ENCODE data around the gene RSRC1. TPM values are rescaled to one million over a fixed set of nuclear protein-coding genes. Genes with fewer than 3 reads are reported as not detected.

The RSRC1 gene
- total RNA-seq, 1 donor from 2014 or later: 80.5 TPM

DNA sequence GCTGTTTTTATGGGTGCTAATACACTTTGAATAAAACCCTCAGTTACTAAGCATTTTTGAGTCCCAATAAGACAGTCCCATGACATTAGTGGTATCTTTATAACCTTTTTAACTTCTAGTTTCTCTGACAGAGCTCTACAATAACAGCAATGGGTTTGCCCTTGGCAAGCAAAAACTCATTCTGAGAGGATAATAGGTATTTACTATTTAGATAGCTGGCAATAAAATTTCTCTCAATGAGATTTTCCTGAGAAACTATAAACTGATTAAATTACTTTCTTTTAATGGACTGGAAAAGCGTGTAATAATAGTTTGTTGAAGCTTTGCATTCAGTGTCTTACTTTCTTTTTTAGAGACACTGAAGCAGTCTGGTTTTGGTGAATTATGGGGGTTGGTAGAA lies 293.1 kb downstream of the RSRC1 start:
- no peak overlapping the region for H3K4me2 ChIP-seq

DNA sequence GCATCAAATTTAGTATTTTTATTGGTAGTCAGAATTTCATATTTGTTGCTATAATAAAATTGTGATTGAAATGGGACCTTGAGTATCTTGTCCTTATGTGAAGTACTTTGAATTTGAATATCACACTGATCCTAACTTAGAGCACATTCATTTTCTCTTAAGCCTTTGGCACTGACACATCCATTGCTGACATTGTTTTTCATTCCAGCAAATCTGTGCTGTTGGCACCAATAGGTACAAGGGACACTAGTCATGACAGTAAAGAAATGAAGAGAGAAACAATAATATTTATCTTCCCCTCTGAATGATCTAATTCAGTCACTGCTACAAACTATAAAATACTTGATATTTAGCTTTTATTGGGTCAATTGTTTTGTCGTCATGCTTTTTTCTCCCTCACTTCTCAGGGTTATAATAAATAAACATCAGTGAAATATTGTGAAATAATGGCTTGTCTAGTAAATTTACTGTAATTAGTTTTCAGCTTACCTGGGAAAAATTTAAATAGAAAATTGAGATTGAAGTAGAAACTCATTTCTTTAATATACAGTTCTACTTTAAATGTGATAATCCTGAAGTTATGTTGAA lies 294.3 kb downstream of the RSRC1 start:
- no peaks in the 10 kb centered on the region for H3K36me3 ChIP-seq
- Mint-ChIP-seq H3K27ac (no peak overlapping the region), H3K4me1 (no peaks in the 10 kb centered on the region), H3K9me3 (no peaks in the 10 kb centered on the region), H3K27me3 (ENCODE audit: insufficient read depth, low read depth) (no peaks in the 10 kb centered on the region), H3K36me3 (no peaks in the 10 kb centered on the region), H3K4me3 (no peak overlapping the region)
- no peak overlapping the region for H3K27ac ChIP-seq
- no peaks in the 10 kb centered on the region for H3F3A ChIP-seq (ENCODE audit: low read depth)
- no peak for DNase-seq (ENCODE audit: low spot score)
- peaks cover 10% of the 10 kb centered on the region for H3K4me1 ChIP-seq
- TF ChIP-seq EZH2phosphoT487 (IDR thresholded peaks at IDR 0.05) (no peak), EZH2 (IDR thresholded peaks at IDR 0.05) (no peak)
- TF ChIP-seq, protein P1, sequence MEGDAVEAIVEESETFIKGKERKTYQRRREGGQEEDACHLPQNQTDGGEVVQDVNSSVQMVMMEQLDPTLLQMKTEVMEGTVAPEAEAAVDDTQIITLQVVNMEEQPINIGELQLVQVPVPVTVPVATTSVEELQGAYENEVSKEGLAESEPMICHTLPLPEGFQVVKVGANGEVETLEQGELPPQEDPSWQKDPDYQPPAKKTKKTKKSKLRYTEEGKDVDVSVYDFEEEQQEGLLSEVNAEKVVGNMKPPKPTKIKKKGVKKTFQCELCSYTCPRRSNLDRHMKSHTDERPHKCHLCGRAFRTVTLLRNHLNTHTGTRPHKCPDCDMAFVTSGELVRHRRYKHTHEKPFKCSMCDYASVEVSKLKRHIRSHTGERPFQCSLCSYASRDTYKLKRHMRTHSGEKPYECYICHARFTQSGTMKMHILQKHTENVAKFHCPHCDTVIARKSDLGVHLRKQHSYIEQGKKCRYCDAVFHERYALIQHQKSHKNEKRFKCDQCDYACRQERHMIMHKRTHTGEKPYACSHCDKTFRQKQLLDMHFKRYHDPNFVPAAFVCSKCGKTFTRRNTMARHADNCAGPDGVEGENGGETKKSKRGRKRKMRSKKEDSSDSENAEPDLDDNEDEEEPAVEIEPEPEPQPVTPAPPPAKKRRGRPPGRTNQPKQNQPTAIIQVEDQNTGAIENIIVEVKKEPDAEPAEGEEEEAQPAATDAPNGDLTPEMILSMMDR (IDR thresholded peaks at IDR 0.05): no peak
- H3K27me3 ChIP-seq: no peaks in the 10 kb centered on the region
- H3K9me3 ChIP-seq (ENCODE audit: low read depth): no peaks in the 10 kb centered on the region
- no peak overlapping the region for H3K9ac ChIP-seq
- no peak overlapping the region for H2AFZ ChIP-seq (replicated peaks)
- no peak overlapping the region for H3K4me2 ChIP-seq
- peaks cover 5% of the 10 kb centered on the region for H4K20me1 ChIP-seq (ENCODE audit: low read depth)
- no peaks in the 10 kb centered on the region for H3K79me2 ChIP-seq (ENCODE audit: low read depth)
- H3K4me3 ChIP-seq: no peak overlapping the region

More for the DNA sequence above, 293.1 kb downstream of the RSRC1 start:
- Mint-ChIP-seq H3K9me3 (no peaks in the 10 kb centered on the region), H3K4me3 (no peak overlapping the region), H3K27ac (no peak overlapping the region), H3K36me3 (no peaks in the 10 kb centered on the region), H3K4me1 (no peaks in the 10 kb centered on the region), H3K27me3 (ENCODE audit: insufficient read depth, low read depth) (no peaks in the 10 kb centered on the region)
- peaks cover 5% of the 10 kb centered on the region for H4K20me1 ChIP-seq (ENCODE audit: low read depth)
- H3K4me1 ChIP-seq: peaks cover 10% of the 10 kb centered on the region
- no peak overlapping the region for H3K4me3 ChIP-seq
- no peaks in the 10 kb centered on the region for H3F3A ChIP-seq (ENCODE audit: low read depth)
- H3K27me3 ChIP-seq: no peaks in the 10 kb centered on the region
- H3K27ac ChIP-seq: no peak overlapping the region
- H3K9ac ChIP-seq: no peak overlapping the region
- no peak for TF ChIP-seq EZH2phosphoT487 (IDR thresholded peaks at IDR 0.05)
- TF ChIP-seq EZH2 (IDR thresholded peaks at IDR 0.05): no peak
- TF ChIP-seq, protein P1 (IDR thresholded peaks at IDR 0.05): no peak
- H3K9me3 ChIP-seq (ENCODE audit: low read depth): no peaks in the 10 kb centered on the region
- H3K36me3 ChIP-seq: no peaks in the 10 kb centered on the region
- no peaks in the 10 kb centered on the region for H3K79me2 ChIP-seq (ENCODE audit: low read depth)
- no peak overlapping the region for H2AFZ ChIP-seq (replicated peaks)
- no peak for DNase-seq (ENCODE audit: low spot score)

DNA sequence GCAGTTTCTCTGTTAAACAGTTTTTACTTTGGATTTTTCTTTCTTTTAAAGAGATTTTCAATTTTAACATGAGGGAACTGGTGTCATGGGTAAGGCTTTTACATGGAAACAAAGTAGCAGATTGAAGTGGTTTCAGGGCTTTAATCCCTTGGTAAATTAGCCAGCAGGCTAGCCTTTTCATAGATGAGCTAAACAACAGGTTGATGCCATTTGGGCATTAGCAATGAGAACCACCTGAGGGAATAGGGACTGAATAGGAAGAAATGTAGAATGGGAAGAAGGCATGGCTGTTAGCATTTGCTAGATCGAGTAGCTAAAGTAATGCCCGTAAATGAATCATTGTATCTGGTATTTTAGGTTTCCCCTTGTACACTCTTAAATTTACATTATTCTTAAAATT lies 295.6 kb downstream of the RSRC1 start:
- H3K9ac ChIP-seq: no peak overlapping the region

More for the DNA sequence above, 295.6 kb downstream of the RSRC1 start:
- peak; percentile 22 for DNase-seq (ENCODE audit: low spot score)
- Histone ChIP-seq H3K4me2 (peak overlapping the region; percentile 16), H3K4me1 (peaks cover 10% of the 10 kb centered on the region), H3K27me3 (no peaks in the 10 kb centered on the region), H3K27ac (no peak overlapping the region), H3K9me3 (ENCODE audit: low read depth) (no peaks in the 10 kb centered on the region), H2AFZ (replicated peaks) (no peak overlapping the region), H3K36me3 (no peaks in the 10 kb centered on the region), H3K79me2 (ENCODE audit: low read depth) (no peaks in the 10 kb centered on the region), H4K20me1 (ENCODE audit: low read depth) (peaks cover 5% of the 10 kb centered on the region), H3K4me3 (no peak overlapping the region), H3F3A (ENCODE audit: low read depth) (no peaks in the 10 kb centered on the region)
- Mint-ChIP-seq H3K4me1 (no peaks in the 10 kb centered on the region), H3K4me3 (no peak overlapping the region), H3K9me3 (no peaks in the 10 kb centered on the region), H3K27me3 (ENCODE audit: insufficient read depth, low read depth) (no peaks in the 10 kb centered on the region), H3K27ac (no peak overlapping the region), H3K36me3 (no peaks in the 10 kb centered on the region)
- TF ChIP-seq, protein P1 (IDR thresholded peaks at IDR 0.05): no peak
- TF ChIP-seq EZH2phosphoT487 (IDR thresholded peaks at IDR 0.05) (no peak), EZH2 (IDR thresholded peaks at IDR 0.05) (no peak)

All from neural progenitor cell (in vitro differentiated cells).